Activated CD4-positive, alpha-beta T cell treated with anti-CD3 and anti-CD28 coated beads for 1 hour (primary cell): ENCODE measurements around the gene ARHGEF18.
A peak's percentile ranks its signal among the peaks of the same experiment; 100 is the strongest.
"Not testable (repeated sequence)": the region's sequence is repeated elsewhere in the genome, so short reads cannot be mapped to it uniquely, and the experiment has no call there.

Experiments
- DNase-seq: peaks from one replicate; pipeline ENCODE4 v3.0.0-alpha.2; 2020

Gene ARHGEF18

GRCh38 chr19:7348587-7349230 lies at the start of gene ARHGEF18:
Gene ARHGEF18, plus strand, starts transcription at chr19:7348937. Its CDS starts 13,954 bp downstream, at chr19:7362891.
- peak; percentile 50 for DNase-seq

GRCh38 chr19:7301525-7301924 lies 47.2 kb upstream of the ARHGEF18 start:
- DNase-seq, result no peak

GRCh38 chr19:7303470-7303869 lies 45.3 kb upstream of the ARHGEF18 start:
- no peak for DNase-seq

- no peak for DNase-seq
Measured at GRCh38 chr19:7304200-7304599, 44.5 kb upstream of the ARHGEF18 start.

- DNase-seq, result no peak
Measured at GRCh38 chr19:7307590-7308218, 41.0 kb upstream of the ARHGEF18 start.

GRCh38 chr19:7308327-7308726 lies 40.4 kb upstream of the ARHGEF18 start:
- not testable (repeated sequence) for DNase-seq

- DNase-seq, result no peak
Measured at GRCh38 chr19:7311911-7312310, 36.8 kb upstream of the ARHGEF18 start.

GRCh38 chr19:7312816-7313215 lies 35.9 kb upstream of the ARHGEF18 start:
- no peak for DNase-seq

- DNase-seq, result no peak
Measured at GRCh38 chr19:7318176-7318575, 30.6 kb upstream of the ARHGEF18 start.

GRCh38 chr19:7326105-7326877 lies 22.4 kb upstream of the ARHGEF18 start:
- DNase-seq, result no peak

- DNase-seq, result no peak
Measured at GRCh38 chr19:7327802-7328201, 20.9 kb upstream of the ARHGEF18 start.

- no peak for DNase-seq
Measured at GRCh38 chr19:7328647-7329046, 20.1 kb upstream of the ARHGEF18 start.

GRCh38 chr19:7331446-7331845 lies 17.3 kb upstream of the ARHGEF18 start:
- no peak for DNase-seq

- DNase-seq, result no peak
Measured at GRCh38 chr19:7333198-7334118, 15.3 kb upstream of the ARHGEF18 start.

- DNase-seq, result no peak
Measured at GRCh38 chr19:7336321-7336973, 12.3 kb upstream of the ARHGEF18 start.

- DNase-seq, result no peak
Measured at GRCh38 chr19:7337380-7338194, 11.2 kb upstream of the ARHGEF18 start.

- DNase-seq, result peak; percentile 74
Measured at GRCh38 chr19:7340959-7341837, 7.5 kb upstream of the ARHGEF18 start.

- no peak for DNase-seq
Measured at GRCh38 chr19:7342143-7342542, 6.6 kb upstream of the ARHGEF18 start.

- no peak for DNase-seq
Measured at GRCh38 chr19:7346488-7346971, 2.2 kb upstream of the ARHGEF18 start.

GRCh38 chr19:7346997-7347396 lies 1.7 kb upstream of the ARHGEF18 start:
- DNase-seq, result not testable (repeated sequence)
